ENCODE measurements around the gene TIMP3.

GRCh38 chr22:32786027-32786418 lies 15.5 kb upstream of the TIMP3 start:
- TF ChIP-seq, protein P1, sequence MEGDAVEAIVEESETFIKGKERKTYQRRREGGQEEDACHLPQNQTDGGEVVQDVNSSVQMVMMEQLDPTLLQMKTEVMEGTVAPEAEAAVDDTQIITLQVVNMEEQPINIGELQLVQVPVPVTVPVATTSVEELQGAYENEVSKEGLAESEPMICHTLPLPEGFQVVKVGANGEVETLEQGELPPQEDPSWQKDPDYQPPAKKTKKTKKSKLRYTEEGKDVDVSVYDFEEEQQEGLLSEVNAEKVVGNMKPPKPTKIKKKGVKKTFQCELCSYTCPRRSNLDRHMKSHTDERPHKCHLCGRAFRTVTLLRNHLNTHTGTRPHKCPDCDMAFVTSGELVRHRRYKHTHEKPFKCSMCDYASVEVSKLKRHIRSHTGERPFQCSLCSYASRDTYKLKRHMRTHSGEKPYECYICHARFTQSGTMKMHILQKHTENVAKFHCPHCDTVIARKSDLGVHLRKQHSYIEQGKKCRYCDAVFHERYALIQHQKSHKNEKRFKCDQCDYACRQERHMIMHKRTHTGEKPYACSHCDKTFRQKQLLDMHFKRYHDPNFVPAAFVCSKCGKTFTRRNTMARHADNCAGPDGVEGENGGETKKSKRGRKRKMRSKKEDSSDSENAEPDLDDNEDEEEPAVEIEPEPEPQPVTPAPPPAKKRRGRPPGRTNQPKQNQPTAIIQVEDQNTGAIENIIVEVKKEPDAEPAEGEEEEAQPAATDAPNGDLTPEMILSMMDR (IDR thresholded peaks at IDR 0.05), result no peak
- no peak for TF ChIP-seq POLR2A (IDR thresholded peaks at IDR 0.05)
- no peak for TF ChIP-seq POLR2AphosphoS5 (IDR thresholded peaks at IDR 0.05)

Measured in upper lobe of left lung (tissue), 4 donors.